Measurements from ENCODE around the gene BCAS3.

The BCAS3 gene

GRCh38 chr17:61406971-61407911 is 729.6 kb downstream of the BCAS3 start:
- peak; percentile 9 for DNase-seq

GRCh38 chr17:61408151-61409041 is 730.7 kb downstream of the BCAS3 start:
- peak; percentile 25 for DNase-seq

- peak; percentile 91 for DNase-seq
Measured at GRCh38 chr17:61409301-61410112, 731.9 kb downstream of the BCAS3 start.

- DNase-seq: peak; percentile 37
Measured at GRCh38 chr17:61410141-61411010, 732.7 kb downstream of the BCAS3 start.

DNA sequence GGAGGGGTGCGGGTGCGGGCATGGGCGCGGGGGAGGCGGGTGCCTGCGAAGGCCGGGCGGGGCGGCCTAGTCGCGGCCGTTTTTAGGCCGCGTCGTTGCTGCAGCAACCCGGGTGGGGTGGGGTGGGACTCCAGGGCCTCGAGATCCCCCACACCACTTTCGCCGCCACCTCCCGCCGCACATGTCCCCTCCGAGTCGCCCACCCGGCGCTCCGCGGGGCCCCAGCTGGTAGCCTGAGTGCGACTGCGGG is 733.3 kb downstream of the BCAS3 start:
- DNase-seq: no peak

GRCh38 chr17:61411261-61412142 is 733.9 kb downstream of the BCAS3 start:
- peak; percentile 65 for DNase-seq

- DNase-seq: peak; percentile 81
Measured at GRCh38 chr17:61412143-61412859, 734.6 kb downstream of the BCAS3 start.

DNA sequence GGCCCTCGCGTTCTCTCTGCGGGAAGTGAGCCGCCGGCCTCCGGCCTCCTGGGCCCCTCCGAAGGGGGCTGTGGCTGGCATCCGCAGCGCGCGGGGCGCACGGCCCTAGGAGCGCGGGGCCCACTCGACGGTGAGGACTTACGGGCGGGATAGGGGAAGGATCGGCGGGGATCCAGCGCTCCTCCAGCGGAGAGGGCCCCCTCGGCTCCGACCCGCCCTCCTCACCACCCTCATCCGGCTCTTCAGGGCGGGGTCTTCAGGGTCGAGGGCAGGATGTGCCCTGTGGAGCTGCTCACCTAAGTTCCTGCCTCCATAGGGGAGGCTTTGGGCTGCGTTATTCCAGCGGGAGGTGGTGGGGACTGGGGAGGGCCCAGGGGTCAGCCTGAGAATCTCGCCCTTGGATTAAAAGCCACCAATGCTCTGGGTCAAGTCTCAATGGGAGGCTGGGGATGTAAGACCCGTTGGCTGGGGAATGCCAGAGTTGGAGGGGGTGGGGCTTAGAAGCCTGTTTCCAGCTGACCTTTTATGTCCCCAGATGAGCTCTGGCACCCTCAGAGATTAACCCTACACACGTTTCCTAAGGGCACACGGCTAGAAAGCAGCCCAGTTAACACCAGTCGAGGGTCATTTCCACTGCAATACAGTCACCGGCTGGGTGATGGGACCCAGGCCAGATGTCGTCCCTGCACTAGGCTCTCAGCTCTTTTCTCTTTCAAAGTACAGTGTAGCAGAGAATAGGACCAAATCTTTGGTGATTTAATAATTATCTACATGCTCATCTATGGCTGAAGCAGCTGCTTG is 735.4 kb downstream of the BCAS3 start:
- DNase-seq: no peak

DNA sequence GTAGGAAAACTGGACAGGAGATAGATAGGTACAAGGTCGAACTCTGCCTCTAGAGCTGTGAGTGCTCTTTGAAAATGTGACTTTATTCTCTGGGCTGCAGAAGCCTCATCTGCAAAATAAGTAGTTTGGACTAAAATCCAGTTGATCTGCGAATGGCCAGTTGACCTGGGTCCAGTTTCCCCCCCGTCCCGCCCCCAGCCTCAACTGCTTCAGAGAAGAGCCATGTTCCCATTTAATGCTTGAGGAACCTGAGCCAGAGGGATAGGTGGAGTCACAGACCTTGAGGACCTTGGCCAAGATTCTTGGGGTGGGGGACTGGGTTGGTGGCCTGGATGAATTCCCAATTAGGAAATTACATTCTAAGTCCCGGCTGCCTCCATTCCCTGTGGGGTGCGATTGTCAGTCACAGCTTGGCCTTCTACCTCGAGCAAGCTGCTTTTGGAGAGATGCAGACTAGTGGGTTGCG is 736.0 kb downstream of the BCAS3 start:
- no peak for DNase-seq

- DNase-seq: no peak
Measured at GRCh38 chr17:61414141-61414935, 736.7 kb downstream of the BCAS3 start.

GRCh38 chr17:61414936-61415251 is 737.2 kb downstream of the BCAS3 start:
- DNase-seq: no peak

GRCh38 chr17:61415374-61416210 is 737.9 kb downstream of the BCAS3 start:
- no peak for DNase-seq

GRCh38 chr17:61416211-61416539 is 738.5 kb downstream of the BCAS3 start:
- DNase-seq: no peak

- peak; percentile 83 for DNase-seq
Measured at GRCh38 chr17:61416540-61417363, 739.1 kb downstream of the BCAS3 start.

- DNase-seq: no peak
Measured at GRCh38 chr17:61418449-61418848, 740.8 kb downstream of the BCAS3 start.

DNA sequence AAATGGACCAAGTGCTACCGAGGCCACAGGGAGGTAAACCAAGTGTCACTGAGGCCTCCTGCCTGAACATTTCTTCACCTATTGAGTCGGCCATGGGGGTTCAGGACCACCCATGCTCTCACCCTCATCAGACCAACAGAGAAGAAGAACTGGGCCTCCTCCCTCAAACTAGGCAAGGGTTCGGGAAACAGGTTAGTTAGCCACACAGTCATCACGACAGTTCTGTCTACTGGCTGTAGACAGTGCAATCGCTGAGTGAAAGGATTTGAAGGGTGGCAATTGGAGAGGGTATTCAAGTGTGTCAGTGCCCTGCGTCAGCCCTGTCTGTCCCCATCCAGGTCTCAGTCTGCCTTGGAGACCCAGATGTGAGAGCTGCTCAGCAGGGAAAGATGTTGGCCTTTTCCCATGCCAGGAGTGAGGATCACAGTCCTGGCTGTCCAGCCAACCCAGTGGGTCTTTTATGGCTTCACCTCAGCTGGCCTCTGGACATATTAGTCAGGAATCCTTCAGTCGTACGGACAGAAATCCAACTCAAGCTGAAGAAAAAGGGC is 741.9 kb downstream of the BCAS3 start:
- no peak for DNase-seq

GRCh38 chr17:61420052-61420451 is 742.4 kb downstream of the BCAS3 start:
- no peak for DNase-seq

Data from 8988T (cell line).